ENCODE results near the gene FADS1. TPM values are rescaled to one million over a fixed set of nuclear protein-coding genes. Genes with fewer than 3 reads are reported as not detected.

The FADS1 gene
- total and polyA plus RNA-seq, 2 of the 13 experiments (the other 11 are each of a cell fraction or from before 2014, with no cell fraction given): 91.8 to 108 TPM

DNA sequence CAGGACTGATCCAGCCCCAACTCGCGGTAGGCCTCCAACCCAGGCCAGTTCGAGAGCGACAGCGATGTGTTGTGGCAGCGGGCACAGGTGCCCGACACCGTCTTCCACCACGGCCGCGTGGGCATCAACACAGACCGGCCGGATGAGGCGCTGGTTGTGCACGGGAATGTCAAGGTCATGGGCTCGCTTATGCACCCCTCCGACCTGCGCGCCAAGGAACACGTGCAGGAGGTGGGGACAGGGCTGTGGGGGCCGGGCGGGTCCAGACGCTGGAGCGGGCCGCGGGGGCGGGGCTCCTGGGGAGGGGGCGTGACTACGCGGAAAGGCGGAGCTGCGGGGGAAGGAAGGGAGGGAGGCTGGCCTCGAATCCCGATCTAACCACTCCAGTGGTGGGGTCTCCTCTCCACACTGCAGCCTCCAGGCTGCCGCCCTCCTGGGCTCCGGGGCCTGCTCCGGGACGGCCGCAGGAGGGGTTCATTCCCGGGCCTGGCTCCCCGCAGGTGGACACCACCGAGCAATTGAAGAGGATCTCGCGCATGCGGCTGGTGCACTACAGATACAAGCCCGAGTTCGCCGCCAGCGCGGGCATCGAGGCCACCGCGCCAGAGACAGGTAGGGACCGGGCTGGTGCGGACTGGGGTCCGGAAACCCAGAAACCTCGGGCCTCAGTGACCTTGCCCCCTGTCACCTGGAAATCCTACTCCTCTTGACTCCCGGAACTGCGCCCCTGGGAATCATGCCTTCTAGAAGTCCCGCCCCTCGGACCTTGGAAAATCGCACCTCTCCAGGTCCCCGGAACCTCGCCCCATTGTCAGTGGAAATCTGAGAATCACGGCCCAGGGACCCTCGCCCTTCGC, 39.3 kb downstream of the FADS1 start:
- FAIRE-seq: no peak
- Histone ChIP-seq H3K79me2 (ENCODE audit: insufficient read depth, low read length) (no peaks in the 10 kb centered on the region), H3K9me3 (ENCODE audit: low read length) (no peaks in the 10 kb centered on the region), H3K4me1 (ENCODE audit: insufficient read depth, low read length) (peaks cover 5% of the 10 kb centered on the region), H4K20me1 (ENCODE audit: insufficient read depth, low read length) (no peaks in the 10 kb centered on the region), H3K4me3 (replicated peaks in 1 of 3; ENCODE audit: insufficient read depth in 1 of 3, low read depth in 2 of 3, low read length in 3 of 3) (no peak overlapping the region), H3K27ac (ENCODE audit: extremely low read length, insufficient read depth, low read length) (no peak overlapping the region), H3K4me2 (ENCODE audit: low read depth, low read length) (no peak overlapping the region), H2AFZ (ENCODE audit: low read length) (no peak overlapping the region), H3K36me3 (replicated peaks in 1 of 2; ENCODE audit: control insufficient read depth in 1 of 2, insufficient read depth in 2 of 2, low read length in 2 of 2) (peaks cover 31 to 50% of the 10 kb centered on the region in 2 experiments; a peak in 4 of 5 replicates), H3K9ac (ENCODE audit: insufficient read depth, low read depth, low read length) (no peak overlapping the region), H3K27me3 (ENCODE audit: control insufficient read depth in 1 of 2, insufficient read depth in 2 of 2, low read length in 2 of 2) (no peaks in the 10 kb centered on the region; a peak in 1 of 5 replicates)
- ChIA-PET CTCF (ENCODE audit: low intra/inter-chr PET ratio, low total read pairs) (interaction anchor here (2.3 to 3.5 kb wide), 2 partner anchors 26 to 30 kb away, joined by 38 to 51 read pairs; partner anchors contain the start of gene MYRF), POLR2A (interaction anchor here (0.7 kb wide), 1 partner anchor 21 kb away, joined by 3 read pairs; no protein-coding TSS in a partner anchor)
- BruUV-seq (replicated peaks): no TSS peak
- DNase-seq (ENCODE audit: low spot score): no peak
- TF ChIP-seq, protein P1, sequence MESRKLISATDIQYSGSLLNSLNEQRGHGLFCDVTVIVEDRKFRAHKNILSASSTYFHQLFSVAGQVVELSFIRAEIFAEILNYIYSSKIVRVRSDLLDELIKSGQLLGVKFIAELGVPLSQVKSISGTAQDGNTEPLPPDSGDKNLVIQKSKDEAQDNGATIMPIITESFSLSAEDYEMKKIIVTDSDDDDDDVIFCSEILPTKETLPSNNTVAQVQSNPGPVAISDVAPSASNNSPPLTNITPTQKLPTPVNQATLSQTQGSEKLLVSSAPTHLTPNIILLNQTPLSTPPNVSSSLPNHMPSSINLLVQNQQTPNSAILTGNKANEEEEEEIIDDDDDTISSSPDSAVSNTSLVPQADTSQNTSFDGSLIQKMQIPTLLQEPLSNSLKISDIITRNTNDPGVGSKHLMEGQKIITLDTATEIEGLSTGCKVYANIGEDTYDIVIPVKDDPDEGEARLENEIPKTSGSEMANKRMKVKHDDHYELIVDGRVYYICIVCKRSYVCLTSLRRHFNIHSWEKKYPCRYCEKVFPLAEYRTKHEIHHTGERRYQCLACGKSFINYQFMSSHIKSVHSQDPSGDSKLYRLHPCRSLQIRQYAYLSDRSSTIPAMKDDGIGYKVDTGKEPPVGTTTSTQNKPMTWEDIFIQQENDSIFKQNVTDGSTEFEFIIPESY (CRISPR knock-in tag; IDR thresholded peaks at IDR 0.05): 0 out of 2 replicates have a peak, but pooled peaks have one; percentile 8
- peak; percentile 66 for TF ChIP-seq AGO2 (optimal IDR thresholded peaks at IDR 0.05; ENCODE audit: low read depth, low read length)
- TF ChIP-seq, protein P2, sequence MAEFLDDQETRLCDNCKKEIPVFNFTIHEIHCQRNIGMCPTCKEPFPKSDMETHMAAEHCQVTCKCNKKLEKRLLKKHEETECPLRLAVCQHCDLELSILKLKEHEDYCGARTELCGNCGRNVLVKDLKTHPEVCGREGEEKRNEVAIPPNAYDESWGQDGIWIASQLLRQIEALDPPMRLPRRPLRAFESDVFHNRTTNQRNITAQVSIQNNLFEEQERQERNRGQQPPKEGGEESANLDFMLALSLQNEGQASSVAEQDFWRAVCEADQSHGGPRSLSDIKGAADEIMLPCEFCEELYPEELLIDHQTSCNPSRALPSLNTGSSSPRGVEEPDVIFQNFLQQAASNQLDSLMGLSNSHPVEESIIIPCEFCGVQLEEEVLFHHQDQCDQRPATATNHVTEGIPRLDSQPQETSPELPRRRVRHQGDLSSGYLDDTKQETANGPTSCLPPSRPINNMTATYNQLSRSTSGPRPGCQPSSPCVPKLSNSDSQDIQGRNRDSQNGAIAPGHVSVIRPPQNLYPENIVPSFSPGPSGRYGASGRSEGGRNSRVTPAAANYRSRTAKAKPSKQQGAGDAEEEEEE (CRISPR knock-in tag; IDR thresholded peaks at IDR 0.05; ENCODE audit: borderline replicate concordance): no peak
- peak; percentile 45; the same call in 1 of the 2 replicates for TF ChIP-seq RBFOX2 (IDR thresholded peaks at IDR 0.05; ENCODE audit: low read depth, low read length)
- no peak for TF ChIP-seq GFI1 (CRISPR knock-in tag; IDR thresholded peaks at IDR 0.05; ENCODE audit: borderline replicate concordance)
- intact Hi-C loops (cut with micrococcal nuclease; ENCODE audit: unreplicated experiment) (no loop called here), in situ Hi-C loops (cut with HindIII; ENCODE audit: extremely low pct_ligation_motif_present, low pct_unique_long_range_greater_than_20kb) (no loop called here)
- ATAC-seq: no peak
- WGBS (ENCODE audit: low lambda C conversion rate): 97% methylated on average over 63 of the region's 67 CpGs

Measured in HepG2 (cell line).